Measurements from ENCODE around the gene DSC3. TPM values are rescaled to one million over a fixed set of nuclear protein-coding genes. Genes with fewer than 3 reads are reported as not detected.
"Not testable (repeated sequence)": the region's sequence is repeated elsewhere in the genome, so short reads cannot be mapped to it uniquely, and the experiment has no call there.

DSC3 gene
- total RNA-seq, 1 donor: under 0.01 TPM

DNA sequence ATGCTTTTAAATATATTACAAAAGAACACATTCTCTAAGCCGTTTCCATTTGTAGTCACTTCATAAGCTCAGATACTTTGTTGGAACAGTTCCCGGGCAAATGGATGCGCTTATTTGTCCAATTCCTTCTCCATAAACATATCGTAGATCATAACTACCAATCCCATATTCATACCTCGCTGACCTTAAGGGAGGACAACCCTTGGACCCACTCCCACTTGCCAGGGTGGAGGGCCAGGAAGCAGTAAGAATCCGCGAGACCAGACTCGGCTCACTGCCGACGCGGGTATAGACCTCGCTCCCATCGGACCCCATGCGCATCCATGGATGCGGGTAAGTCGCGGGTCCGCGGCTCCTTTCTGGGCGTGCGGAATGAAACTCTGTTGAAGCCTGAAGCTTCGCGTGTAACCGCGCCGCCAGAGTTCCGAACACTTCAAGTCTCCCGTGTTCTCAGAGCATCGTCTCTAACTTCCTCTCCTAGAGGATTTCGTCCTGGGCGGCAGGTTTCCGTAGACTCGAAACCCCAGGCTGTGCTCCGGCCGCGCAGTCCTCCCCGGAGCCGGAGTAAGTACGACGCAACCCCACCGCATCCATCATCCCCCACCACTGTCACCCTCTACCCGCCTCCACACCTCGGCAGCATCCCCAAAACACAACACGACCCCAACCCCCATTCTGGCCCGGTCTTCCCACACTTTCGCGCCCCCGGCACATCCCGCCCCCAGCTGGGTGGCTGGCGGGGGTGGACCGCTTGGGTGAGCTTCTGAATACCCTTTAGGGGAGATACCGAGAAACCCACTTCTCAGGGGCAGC lies 1.1 kb downstream of the DSC3 start:
- peak; percentile 46 for DNase-seq (ENCODE audit: insufficient read length, low spot score, missing footprints)
- H3K4me3 ChIP-seq (ENCODE audit: insufficient read depth, low read length): no peak overlapping the region
- H3K9me3 ChIP-seq (ENCODE audit: low read depth, low read length): no peaks in the 10 kb centered on the region
- H3K36me3 ChIP-seq (ENCODE audit: insufficient read depth, low read length): no peaks in the 10 kb centered on the region
- no peaks in the 10 kb centered on the region for H3K4me1 ChIP-seq (ENCODE audit: insufficient read depth, low read length)
- H3K27ac ChIP-seq (ENCODE audit: low read depth, low read length): no peak overlapping the region
- TF ChIP-seq, protein P1, sequence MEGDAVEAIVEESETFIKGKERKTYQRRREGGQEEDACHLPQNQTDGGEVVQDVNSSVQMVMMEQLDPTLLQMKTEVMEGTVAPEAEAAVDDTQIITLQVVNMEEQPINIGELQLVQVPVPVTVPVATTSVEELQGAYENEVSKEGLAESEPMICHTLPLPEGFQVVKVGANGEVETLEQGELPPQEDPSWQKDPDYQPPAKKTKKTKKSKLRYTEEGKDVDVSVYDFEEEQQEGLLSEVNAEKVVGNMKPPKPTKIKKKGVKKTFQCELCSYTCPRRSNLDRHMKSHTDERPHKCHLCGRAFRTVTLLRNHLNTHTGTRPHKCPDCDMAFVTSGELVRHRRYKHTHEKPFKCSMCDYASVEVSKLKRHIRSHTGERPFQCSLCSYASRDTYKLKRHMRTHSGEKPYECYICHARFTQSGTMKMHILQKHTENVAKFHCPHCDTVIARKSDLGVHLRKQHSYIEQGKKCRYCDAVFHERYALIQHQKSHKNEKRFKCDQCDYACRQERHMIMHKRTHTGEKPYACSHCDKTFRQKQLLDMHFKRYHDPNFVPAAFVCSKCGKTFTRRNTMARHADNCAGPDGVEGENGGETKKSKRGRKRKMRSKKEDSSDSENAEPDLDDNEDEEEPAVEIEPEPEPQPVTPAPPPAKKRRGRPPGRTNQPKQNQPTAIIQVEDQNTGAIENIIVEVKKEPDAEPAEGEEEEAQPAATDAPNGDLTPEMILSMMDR (IDR thresholded peaks at IDR 0.05; ENCODE audit: extremely low read depth, low read depth, low read length): no peak
- H3K79me2 ChIP-seq (ENCODE audit: insufficient read depth, low read length): no peaks in the 10 kb centered on the region
- H2AFZ ChIP-seq (ENCODE audit: low read length): no peak overlapping the region
- peaks cover 30% of the 10 kb centered on the region for H3K27me3 ChIP-seq (ENCODE audit: insufficient read depth, low read length)
- no peak overlapping the region for H3K4me2 ChIP-seq (ENCODE audit: insufficient read depth, low read length)
- no peaks in the 10 kb centered on the region for H4K20me1 ChIP-seq (ENCODE audit: insufficient read depth, low read length)

DNA sequence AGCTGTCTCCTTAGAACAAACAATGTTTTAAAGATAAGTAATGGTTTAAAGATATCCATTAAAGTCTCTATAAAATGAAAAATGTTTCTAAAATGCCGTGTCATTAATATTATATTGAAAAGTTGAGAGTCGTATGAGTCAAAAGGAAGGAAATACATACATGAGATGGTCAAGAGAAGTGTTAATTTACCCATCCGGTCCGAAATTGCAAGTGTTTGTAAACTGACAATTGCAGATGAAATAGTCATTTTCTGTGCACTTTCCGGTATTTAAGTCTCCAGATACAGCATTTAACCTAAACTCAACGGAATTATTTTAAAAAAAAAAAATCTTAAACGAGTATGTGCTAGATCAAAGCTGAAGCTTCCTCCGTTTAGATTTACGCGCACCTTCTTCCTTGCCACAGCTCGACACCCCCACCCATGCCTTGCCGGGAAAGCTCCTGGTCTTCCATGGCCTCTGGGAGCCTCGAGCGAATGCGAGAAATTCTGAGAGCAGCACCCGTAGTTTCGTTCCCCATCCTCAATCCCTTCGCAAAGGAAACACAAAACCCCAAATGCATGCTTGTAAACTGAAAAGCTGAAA lies 1.8 kb downstream of the DSC3 start:
- TF ChIP-seq, protein P1 (IDR thresholded peaks at IDR 0.05; ENCODE audit: extremely low read depth, low read depth, low read length): no peak
- no peaks in the 10 kb centered on the region for H3K9me3 ChIP-seq (ENCODE audit: low read depth, low read length)
- DNase-seq (ENCODE audit: insufficient read length, low spot score, missing footprints): peak; percentile 37
- no peaks in the 10 kb centered on the region for H3K36me3 ChIP-seq (ENCODE audit: insufficient read depth, low read length)
- no peaks in the 10 kb centered on the region for H3K4me1 ChIP-seq (ENCODE audit: insufficient read depth, low read length)
- peaks cover 30% of the 10 kb centered on the region for H3K27me3 ChIP-seq (ENCODE audit: insufficient read depth, low read length)
- H4K20me1 ChIP-seq (ENCODE audit: insufficient read depth, low read length): no peaks in the 10 kb centered on the region
- H3K27ac ChIP-seq (ENCODE audit: low read depth, low read length): no peak overlapping the region
- H3K79me2 ChIP-seq (ENCODE audit: insufficient read depth, low read length): no peaks in the 10 kb centered on the region
- no peak overlapping the region for H3K4me2 ChIP-seq (ENCODE audit: insufficient read depth, low read length)
- no peak overlapping the region for H3K4me3 ChIP-seq (ENCODE audit: insufficient read depth, low read length)
- no peak overlapping the region for H2AFZ ChIP-seq (ENCODE audit: low read length)

DNA sequence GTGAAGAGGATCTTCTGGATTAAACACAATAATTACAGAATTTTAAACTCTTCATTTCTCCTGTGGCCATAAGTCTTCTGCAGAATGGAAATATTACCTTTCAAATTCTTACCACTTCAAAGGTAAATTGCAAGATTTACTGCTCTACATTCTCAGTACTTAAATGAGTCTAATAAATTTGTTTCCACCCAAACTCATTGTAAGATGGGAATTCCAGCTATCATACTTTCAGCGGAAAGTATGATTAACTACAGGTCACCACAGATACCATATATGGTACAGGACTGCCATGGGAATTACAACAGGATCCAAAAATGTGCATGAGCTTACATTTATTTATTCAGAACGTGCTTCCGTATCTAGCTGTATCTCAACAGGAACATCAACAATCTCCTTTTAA lies 3.1 kb downstream of the DSC3 start:
- Histone ChIP-seq H3K4me2 (ENCODE audit: insufficient read depth, low read length) (no peak overlapping the region), H3K9me3 (ENCODE audit: low read depth, low read length) (no peaks in the 10 kb centered on the region), H3K79me2 (ENCODE audit: insufficient read depth, low read length) (no peaks in the 10 kb centered on the region), H4K20me1 (ENCODE audit: insufficient read depth, low read length) (no peaks in the 10 kb centered on the region), H2AFZ (ENCODE audit: low read length) (no peak overlapping the region), H3K27ac (ENCODE audit: low read depth, low read length) (no peak overlapping the region), H3K36me3 (ENCODE audit: insufficient read depth, low read length) (no peaks in the 10 kb centered on the region), H3K4me1 (ENCODE audit: insufficient read depth, low read length) (no peaks in the 10 kb centered on the region), H3K27me3 (ENCODE audit: insufficient read depth, low read length) (peaks cover 30% of the 10 kb centered on the region), H3K4me3 (ENCODE audit: insufficient read depth, low read length) (no peak overlapping the region)
- no peak for DNase-seq (ENCODE audit: insufficient read length, low spot score, missing footprints)
- TF ChIP-seq, protein P1 (IDR thresholded peaks at IDR 0.05; ENCODE audit: extremely low read depth, low read depth, low read length): no peak

DNA sequence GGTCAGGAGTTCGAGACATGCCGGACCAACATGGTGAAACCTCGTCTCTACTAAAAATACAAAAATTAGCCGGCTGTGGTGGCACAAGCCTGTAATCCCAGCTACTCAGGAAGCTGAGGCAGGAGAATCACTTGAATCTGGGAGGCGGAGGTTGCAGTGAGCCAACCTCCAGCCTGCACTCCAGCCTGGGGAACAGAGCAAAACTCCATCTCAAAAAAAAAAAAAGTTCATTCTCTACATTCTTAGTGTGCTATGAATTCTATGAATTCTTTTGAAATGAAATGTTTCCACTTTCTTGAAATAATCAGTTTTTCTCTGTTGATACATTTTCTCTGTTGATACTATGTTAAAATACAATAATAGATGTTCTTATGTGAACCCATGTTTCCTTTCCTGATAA lies 4.9 kb downstream of the DSC3 start:
- peaks cover 24% of the 10 kb centered on the region for H3K27me3 ChIP-seq (ENCODE audit: insufficient read depth, low read length)
- not testable (repeated sequence) for H3K4me2 ChIP-seq (ENCODE audit: insufficient read depth, low read length); H3K4me1 ChIP-seq (ENCODE audit: insufficient read depth, low read length); DNase-seq (ENCODE audit: insufficient read length, low spot score, missing footprints); H3K36me3 ChIP-seq (ENCODE audit: insufficient read depth, low read length); H4K20me1 ChIP-seq (ENCODE audit: insufficient read depth, low read length); H3K79me2 ChIP-seq (ENCODE audit: insufficient read depth, low read length); H2AFZ ChIP-seq (ENCODE audit: low read length); H3K4me3 ChIP-seq (ENCODE audit: insufficient read depth, low read length); H3K27ac ChIP-seq (ENCODE audit: low read depth, low read length); H3K9me3 ChIP-seq (ENCODE audit: low read depth, low read length)

Data from osteoblast (primary cell).